Measurements from ENCODE around the gene GRID1.

Gene GRID1

GRCh38 chr10:86159797-86160196, 206.8 kb downstream of the GRID1 start:
- H3K4me3 ChIP-seq (ENCODE audit: low read depth, low read length): no peak overlapping the region
- no peak for DNase-seq (ENCODE audit: low read depth)
- no peak for TF ChIP-seq CTCF (IDR thresholded peaks at IDR 0.05; ENCODE audit: control insufficient read depth, extremely low read depth, insufficient read depth)

GRCh38 chr10:86155054-86155921, 211.3 kb downstream of the GRID1 start:
- no peak overlapping the region for H3K4me3 ChIP-seq (ENCODE audit: low read depth, low read length)
- no peak for TF ChIP-seq CTCF (IDR thresholded peaks at IDR 0.05; ENCODE audit: control insufficient read depth, extremely low read depth, insufficient read depth)
- DNase-seq (ENCODE audit: low read depth): no peak

- TF ChIP-seq CTCF (IDR thresholded peaks at IDR 0.05; ENCODE audit: control insufficient read depth, extremely low read depth, insufficient read depth): no peak
- H3K4me3 ChIP-seq (ENCODE audit: low read depth, low read length): no peak overlapping the region
- DNase-seq (ENCODE audit: low read depth): no peak
Observed at GRCh38 chr10:86153751-86154150, 212.8 kb downstream of the GRID1 start.

GRCh38 chr10:86152911-86153310, 213.7 kb downstream of the GRID1 start:
- no peak for TF ChIP-seq CTCF (IDR thresholded peaks at IDR 0.05; ENCODE audit: control insufficient read depth, extremely low read depth, insufficient read depth)
- DNase-seq (ENCODE audit: low read depth): no peak
- H3K4me3 ChIP-seq (ENCODE audit: low read depth, low read length): no peak overlapping the region

GRCh38 chr10:86152354-86152753, 214.2 kb downstream of the GRID1 start:
- no peak overlapping the region for H3K4me3 ChIP-seq (ENCODE audit: low read depth, low read length)
- TF ChIP-seq CTCF (IDR thresholded peaks at IDR 0.05; ENCODE audit: control insufficient read depth, extremely low read depth, insufficient read depth): no peak
- DNase-seq (ENCODE audit: low read depth): no peak

- no peak for DNase-seq (ENCODE audit: low read depth)
- no peak overlapping the region for H3K4me3 ChIP-seq (ENCODE audit: low read depth, low read length)
- no peak for TF ChIP-seq CTCF (IDR thresholded peaks at IDR 0.05; ENCODE audit: control insufficient read depth, extremely low read depth, insufficient read depth)
Observed at GRCh38 chr10:86151613-86152012, 215.0 kb downstream of the GRID1 start.

GRCh38 chr10:86149257-86149656, 217.3 kb downstream of the GRID1 start:
- TF ChIP-seq CTCF (IDR thresholded peaks at IDR 0.05; ENCODE audit: control insufficient read depth, extremely low read depth, insufficient read depth): no peak
- no peak overlapping the region for H3K4me3 ChIP-seq (ENCODE audit: low read depth, low read length)
- no peak for DNase-seq (ENCODE audit: low read depth)
